ENCODE results near the gene JMJD8.

Gene JMJD8

GRCh38 chr16:637081-638018 lies 46.8 kb downstream of the JMJD8 start:
- DNase-seq: no peak

DNA sequence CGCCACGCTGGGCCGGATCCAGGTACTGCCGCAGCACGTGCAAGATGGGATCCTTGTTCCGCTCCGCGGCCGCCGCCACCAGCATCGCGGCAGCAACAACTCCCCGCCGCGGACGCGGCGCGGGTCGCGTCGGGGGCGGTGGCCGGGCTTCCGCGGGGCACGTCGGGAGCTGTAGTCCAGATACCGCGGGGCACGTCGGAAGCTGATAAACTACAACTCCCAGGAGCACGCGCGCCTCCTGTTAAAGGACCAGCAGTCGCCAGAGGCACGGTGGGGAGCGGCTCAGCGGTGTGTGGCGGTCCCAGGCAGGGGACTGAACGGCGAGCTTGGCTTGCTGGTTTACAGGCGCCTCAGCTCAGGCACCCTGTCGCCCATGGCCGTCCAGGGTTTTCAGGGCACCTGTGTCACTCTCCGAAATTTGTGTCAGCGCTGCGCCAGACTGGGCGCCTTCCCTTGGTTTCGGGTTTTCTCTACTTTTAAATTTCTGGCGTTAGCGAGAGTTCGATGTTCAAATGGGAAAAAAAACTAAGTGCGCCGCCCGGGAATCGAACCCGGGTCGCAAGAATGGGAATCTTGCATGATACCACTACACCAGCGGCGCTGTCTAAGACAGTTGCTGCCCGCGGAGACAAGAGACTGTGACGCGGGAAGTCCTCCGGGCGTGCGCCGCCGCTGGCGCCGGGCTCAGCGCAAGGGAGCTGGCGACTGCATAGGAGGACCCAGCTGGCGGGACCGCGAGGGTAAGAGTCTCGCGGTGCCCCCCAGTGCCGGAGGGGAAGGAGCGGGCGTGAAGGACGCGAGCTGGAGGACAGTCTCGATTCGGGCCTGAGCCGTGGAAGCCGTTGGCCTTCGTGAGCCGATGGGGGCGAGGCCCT lies 47.7 kb downstream of the JMJD8 start, which contains the start of gene METTL26:
Gene METTL26 (minus strand): TSS at position 100 of the 875 bp plus-strand sequence. CDS start 15 bp downstream, at position 85.
- peak; percentile 63 to 89 for DNase-seq

DNA sequence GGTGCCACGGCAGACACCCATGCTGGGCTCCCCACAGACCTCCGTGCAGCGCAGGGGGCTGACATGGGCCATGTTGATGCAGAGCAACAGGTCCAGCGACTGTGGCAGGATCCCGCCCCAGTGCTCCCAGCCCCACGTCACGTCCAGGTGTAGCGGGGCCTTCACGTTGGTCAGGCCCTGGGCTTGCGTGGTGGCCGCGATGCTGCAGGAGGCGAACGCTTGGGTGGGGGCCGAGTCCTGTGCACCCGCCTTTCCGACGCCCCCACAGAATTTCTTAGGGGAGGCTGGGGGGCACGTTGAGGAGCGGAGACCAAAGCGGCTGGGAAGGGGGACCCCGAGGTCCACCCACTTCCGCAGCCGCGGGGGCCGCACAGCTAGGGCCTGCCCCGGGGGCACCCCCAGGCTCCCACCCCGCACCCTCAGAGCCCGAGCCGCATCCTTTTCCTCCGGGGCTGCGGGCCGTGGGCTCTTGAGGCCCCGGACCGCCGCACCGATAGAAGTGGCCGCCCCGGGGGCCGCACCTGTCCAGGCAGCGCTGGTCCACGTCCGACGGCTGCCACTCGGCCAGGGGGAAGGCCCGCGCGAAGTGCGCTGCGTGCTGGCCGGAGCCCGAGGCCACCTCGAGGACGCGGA lies 48.4 kb downstream of the JMJD8 start:
- DNase-seq: no peak

DNA sequence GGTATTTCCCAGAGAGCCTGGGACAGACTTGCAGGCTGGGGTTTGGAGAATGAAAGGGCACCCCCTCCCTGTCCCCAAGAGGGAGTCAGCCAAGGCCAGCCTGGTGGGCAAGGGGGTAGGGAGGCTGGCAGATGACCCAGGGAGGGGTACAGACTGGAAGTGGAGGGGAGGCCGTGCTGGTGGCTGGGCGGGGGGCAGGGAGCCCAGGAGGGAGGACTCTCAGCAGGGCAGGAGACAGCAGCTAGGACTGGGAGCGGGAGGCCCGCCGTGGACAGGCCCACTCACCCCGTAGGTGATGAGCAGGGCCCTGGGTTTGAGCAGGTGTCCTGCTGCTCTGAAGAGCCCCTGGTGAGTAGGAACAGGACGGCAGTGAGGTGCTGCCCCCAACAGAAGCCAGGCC lies 49.1 kb downstream of the JMJD8 start:
- no peak for DNase-seq

DNA sequence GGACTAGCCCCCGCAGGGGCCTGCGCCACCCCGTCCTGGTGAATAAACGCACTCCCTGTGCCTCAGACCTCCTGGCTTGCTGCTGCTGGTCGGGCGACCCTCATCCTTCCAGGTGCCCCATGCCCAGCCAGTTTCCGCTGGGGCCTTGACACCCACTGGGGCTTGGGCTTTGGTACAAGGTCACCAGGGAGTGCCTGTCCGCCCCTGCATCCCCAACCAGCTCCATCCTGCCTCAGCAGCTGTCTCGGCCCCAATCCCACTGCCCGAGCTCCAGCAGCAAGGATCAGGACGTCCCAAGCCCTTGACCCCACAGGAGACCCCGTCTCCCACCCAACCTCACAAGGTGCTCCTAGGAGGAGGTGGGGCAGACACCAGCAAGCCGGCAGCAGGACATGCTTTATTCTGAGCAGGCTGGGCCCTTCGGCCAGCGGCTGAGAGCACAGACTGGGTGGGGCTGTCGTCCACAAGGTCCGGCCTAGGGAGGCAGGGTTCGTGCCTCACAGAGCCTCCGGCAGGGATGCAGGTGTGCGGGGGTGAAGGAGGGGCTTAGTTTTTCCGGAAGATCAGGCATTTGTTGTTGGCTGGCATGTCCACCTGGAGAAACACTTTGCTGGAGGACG lies 50.0 kb downstream of the JMJD8 start:
- no peak for DNase-seq

GRCh38 chr16:633336-634050 lies 50.6 kb downstream of the JMJD8 start:
- no peak for DNase-seq

DNA sequence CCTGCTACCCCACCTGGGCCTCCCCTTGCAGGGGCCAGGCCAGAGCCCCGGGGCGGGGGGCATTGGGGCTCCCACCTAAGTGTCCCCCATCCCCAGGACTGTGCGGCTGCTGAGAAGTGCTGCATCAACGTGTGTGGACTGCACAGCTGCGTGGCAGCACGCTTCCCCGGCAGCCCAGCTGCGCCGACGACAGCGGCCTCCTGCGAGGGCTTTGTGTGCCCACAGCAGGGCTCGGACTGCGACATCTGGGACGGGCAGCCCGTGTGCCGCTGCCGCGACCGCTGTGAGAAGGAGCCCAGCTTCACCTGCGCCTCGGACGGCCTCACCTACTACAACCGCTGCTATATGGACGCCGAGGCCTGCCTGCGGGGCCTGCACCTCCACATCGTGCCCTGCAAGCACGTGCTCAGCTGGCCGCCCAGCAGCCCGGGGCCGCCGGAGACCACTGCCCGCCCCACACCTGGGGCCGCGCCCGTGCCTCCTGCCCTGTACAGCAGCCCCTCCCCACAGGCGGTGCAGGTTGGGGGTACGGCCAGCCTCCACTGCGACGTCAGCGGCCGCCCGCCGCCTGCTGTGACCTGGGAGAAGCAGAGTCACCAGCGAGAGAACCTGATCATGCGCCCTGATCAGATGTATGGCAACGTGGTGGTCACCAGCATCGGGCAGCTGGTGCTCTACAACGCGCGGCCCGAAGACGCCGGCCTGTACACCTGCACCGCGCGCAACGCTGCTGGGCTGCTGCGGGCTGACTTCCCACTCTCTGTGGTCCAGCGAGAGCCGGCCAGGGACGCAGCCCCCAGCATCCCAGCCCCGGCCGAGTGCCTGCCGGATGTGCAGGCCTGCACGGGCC lies 51.4 kb downstream of the JMJD8 start:
- DNase-seq: no peak

GRCh38 chr16:631808-632358 lies 52.3 kb downstream of the JMJD8 start:
- no peak for DNase-seq

Measured in cerebellar nuclear complex (tissue), 1 donor.